UCSD-AML1 (cell line): ENCODE measurements around the gene ETV6.

Experiments
- DNase-seq: peaks from one replicate; lab custom pipeline; 2025; ENCODE audit not compliant: unreplicated experiment; lab: John Stamatoyannopoulos, UW

The ETV6 gene

DNA sequence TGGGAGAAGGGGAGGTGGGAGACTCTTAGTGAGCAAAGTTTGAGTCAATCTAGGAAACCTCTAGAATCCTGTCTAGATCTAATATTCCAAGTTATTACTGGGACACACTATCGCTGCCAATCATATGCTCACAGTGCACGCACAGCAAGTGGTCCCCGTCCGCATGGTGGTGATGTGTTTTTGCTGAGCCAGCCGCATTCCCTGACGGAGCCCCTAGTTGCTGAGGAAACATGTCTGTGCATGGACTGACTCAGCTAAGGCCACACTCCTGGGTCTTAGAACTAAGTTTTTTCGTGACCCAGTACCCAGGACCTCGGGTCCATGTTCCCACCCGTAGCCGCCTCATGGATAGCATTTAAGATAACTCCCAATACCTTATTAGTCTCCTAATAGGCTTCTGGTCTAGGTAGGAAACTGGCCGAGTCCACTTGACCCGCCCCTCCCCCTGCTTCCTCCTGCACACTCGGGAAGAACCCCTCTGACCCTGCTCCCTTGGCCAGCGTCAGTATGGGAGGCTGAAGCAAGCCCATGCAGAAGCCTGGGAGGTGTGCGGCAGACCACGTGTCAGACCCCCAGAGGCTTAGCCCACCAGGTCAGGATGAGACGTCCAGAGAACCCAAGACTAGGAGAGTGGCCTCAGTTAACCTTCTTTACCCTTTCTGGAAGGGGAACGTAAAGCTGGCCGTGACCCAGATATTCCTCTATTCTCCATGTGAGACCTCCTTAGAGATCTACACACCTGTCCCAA, 200.5 kb downstream of the ETV6 start:
- DNase-seq: no peak

DNA sequence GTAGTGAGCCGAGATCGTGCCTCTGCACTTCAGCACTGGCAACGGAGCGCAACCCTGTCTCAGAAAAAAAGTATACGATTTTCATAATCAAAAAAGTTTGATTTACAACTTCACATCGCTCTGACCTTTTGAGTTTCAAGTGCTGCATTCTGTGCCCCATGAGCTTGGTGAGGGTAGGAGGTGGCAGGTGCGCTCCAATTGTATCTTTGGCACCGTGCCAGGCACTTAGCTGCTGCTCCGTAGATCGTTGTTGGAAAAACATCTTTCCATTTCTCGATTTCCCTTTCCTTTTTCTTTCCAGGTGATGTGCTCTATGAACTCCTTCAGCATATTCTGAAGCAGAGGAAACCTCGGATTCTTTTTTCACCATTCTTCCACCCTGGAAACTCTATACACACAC, 203.7 kb downstream of the ETV6 start:
- DNase-seq: no peak

DNA sequence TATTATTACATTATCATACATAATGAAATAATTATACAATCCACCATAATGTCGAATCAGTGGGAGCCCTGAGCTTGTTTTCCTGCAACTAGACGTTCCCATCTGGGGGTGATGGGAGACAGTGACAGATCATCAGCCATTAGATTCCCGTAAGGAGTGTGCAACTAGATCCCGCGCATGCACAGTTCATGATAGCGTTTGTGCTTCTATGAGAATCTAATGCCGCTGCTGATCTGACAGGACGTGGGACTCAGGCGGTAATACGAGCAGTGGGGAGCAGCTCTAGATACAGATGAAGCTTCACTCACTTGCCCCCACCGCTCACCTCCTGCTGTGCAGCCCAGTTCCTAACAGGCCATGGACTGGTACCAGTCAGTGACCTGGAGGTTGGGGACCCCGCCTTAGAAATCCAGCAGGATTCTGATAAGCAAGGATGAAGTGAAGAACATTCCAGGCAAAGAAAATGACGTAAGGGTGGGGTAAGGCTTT, 204.6 kb downstream of the ETV6 start:
- no peak for DNase-seq

DNA sequence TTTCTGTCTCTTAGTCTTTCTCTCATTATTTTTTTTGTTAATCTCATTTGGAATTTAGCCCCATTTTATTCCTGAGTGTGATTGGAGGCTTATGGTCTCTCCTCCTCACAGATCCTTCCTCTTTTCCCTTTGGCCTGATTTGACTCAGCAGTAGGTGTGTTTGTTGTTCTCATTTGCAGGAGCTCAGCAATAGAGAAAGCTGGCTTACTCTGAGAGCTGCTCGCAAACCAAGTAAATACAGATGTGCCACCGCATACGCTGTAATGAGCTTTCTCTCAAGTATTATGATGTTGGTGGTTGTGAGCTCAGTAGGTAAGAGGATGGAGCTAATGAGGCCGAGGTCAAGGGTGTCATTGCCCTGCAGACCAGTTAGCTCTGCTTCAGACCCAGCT, 206.5 kb downstream of the ETV6 start:
- DNase-seq: no peak

DNA sequence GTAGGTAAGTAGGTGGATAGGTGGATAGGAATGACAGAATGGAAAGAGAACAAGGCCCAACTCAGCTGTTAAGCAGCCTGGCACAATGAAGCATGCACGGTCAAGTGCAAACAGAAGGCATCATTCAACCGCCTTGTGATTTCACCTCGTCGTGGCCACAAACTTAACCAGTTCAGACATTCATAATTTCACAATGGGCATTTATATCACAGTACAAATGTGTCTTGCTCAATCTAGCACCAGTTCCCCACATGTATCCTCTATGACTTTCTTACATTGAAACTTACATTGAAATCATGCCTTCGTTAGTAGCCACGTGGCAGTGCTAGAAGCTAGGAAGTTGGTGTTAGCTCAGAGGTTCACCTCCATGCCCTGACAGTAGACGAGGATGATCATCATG, 207.5 kb downstream of the ETV6 start:
- DNase-seq: no peak

DNA sequence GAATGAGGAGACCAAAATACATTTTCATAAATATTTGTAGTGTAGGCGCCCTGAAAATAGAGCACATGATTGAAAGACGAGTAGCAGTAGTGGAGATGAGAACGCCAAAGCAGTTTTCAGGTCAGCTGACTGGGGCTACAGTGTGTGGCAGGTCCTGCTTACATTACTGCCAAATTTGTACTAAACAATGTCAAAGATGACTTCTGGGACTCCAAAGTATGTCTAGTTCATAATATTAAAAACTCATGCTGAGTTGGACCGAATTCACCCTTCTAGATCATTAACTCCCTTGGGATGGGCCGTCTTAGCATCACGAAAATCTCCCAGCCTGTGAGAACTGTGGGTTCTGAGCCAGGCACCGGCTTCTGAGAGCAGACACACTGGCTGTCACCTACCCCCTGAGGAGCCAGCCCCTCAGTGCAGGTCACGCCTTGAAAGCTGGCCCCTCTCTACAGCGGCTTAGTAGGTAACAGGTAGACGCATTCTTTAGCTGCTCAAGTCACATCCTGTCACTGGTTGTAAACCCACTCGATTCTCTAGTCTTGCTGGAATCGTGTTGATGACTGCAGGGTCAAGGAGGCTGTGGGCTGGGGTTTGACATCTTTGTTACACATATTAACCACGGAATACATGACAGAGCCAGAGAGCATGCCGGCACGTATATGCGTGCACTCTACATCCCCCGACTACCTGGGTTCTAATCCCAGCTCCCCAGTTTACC, 210.4 kb downstream of the ETV6 start:
- no peak for DNase-seq

DNA sequence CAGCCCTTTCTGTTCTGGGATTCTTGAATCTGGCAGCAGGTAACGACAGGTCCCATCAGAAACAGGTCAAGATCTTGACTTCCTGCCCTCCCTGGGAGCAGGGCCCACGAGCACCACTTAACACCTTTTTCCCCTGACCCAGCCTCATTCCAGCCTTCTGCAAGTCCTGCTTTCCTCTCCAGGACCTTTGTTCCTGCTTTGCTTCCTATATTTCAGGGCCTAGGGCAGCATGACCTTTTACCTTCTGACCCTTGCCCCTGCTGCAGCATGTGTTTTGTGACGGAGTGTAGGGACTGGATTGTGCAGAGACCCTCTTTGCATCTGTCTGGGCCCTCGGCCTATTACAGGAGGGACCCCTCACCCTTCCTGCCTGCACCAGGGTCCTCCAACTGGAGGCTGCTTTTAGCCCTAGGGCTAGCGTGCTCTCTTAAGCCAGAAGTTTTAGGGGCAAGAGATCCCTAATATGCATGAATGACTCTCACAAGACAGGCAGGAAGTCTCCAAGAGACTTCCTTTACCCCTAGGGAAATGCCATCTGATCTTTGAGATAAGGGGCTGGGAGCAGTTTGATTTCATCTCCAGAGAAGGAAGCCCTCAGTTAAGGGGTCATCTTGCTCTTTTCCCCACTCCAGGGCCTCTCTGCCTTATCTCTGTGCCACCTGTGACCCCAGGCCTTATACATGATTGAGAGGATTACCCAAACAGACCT, 211.8 kb downstream of the ETV6 start:
- no peak for DNase-seq

DNA sequence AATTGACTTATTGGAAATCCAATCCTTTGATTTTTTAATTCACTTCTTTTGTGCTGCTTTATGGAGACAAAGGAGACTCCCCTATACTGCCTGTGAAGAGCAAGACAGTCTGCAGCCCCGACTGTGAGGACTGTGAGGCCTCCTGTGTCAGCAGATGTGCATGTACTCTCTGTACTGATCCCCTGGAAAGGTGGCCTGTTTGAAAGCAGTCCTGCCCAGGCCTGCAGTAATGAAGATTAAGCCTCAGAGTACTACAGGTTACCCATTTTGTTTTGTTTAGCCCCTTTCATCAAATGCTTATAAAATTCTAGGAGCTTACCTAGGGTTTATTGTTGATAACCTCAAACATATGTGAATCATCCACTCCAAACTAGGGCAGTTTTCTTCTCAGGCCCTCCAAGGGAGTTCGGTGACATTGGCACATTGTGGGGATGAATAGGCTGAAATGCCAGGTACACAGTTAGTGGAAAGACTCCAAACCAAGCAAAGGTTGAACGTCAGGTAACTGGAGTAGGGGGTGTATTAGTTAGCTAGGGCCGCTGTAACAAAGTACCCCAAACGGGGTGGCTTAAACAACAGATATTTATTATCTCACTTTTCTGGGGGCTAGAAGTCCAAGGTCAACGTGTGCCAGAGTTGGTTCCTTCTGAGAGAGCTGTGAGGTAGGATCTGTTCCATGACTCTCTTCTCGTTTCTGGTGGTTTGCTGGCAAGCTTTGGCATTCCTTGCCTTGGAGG, 212.6 kb downstream of the ETV6 start:
- DNase-seq: no peak

DNA sequence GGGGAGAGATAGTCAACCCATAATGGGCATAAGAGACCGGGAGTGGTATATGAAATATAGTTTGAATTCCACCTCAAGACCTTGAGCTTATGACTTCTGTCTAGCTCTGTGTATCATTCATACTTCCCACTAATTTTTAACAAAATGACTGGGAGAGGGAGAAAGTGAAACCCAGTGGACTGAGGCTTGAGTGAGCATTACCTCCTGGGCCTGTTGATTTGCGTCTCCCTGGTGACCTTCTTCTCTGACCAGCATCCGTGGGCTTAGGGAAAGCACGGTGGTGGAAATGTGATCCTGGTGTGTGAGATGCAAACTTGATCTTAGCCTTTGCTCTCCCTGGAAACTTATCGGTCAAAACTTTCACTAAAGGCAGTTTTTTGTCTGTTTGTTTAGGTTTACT, 213.3 kb downstream of the ETV6 start:
- DNase-seq: no peak

DNA sequence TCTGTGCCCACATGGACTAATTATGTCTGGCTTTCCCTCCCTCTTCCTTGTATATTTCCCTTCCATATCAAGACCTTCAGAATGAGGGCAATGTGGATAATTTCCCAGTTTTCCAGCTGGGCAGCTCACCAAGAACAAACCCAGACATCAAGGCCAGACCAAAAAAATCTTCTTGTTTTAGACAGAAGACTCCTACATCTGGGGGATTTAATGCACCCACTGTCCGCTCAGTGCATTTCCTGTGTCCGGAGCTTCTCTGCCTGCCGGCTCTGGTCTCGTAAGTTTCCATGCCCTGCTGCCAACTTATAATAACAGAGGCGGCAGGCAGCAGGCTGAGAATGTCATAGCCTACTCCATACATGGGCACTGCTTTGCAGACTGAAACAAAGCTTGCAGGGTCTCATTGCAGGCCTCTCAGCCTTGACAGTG, 214.0 kb downstream of the ETV6 start:
- DNase-seq: no peak

DNA sequence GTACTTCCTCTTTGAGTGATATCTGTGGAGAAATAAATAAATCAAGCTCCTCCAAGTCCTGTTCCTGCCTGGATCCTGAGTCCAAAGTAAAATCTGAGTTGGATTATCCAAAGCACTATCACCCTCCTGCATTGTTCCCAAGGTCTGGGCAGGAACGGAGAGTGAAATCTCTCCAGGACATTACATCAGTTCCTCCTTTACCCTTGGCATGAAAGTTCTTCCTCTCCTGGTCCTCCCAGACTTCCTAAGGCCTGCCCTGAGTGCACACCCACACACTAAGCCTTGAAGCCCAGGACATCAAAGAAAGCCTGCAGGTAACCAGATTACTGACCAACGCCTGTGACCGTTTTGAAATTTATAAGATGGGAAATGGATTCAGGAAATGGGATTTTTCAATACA, 214.5 kb downstream of the ETV6 start:
- DNase-seq: peak; percentile 43

DNA sequence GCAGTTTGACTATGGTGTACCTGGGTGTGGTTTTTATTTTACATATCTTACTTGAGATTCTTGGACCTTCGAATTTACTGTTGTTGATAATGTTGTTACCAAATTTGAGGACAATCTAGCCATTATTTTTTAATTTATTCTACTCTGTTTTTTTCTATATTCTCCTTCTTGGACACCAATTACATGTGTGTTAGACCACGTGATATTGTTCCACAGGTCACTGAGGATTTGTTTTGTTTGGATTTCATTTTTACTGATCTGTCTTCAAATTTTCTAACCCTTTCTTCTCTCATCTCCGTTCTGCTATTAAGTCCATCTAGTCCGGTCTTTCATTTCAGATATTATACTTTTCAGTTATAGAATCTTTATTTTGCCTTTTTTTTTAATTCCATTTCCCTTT, 216.3 kb downstream of the ETV6 start:
- no peak for DNase-seq

DNA sequence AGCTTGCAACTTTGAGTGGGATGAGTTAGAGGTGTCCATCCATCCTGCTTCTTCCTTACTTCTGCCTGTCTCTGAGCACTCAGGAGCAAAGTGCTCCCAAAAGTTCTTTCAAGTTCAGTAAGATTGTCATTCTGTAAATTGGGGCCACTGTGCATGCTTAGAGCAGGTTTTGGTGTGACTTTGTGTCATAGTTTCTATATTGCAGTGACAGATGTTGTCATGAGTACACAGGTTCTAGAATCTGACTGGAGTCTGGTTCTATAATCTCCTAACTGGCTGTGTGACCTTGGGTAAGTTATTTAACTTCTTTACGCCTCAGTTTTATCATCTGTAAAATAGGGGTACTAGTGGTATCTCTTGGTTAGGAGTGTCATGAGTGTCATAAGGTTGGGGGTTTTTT, 218.6 kb downstream of the ETV6 start:
- no peak for DNase-seq

DNA sequence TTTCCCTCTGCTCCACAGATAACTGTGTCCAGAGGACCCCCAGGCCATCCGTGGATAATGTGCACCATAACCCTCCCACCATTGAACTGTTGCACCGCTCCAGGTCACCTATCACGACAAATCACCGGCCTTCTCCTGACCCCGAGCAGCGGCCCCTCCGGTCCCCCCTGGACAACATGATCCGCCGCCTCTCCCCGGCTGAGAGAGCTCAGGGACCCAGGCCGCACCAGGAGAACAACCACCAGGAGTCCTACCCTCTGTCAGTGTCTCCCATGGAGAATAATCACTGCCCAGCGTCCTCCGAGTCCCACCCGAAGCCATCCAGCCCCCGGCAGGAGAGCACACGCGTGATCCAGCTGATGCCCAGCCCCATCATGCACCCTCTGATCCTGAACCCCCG, 219.9 kb downstream of the ETV6 start:
- no peak for DNase-seq

DNA sequence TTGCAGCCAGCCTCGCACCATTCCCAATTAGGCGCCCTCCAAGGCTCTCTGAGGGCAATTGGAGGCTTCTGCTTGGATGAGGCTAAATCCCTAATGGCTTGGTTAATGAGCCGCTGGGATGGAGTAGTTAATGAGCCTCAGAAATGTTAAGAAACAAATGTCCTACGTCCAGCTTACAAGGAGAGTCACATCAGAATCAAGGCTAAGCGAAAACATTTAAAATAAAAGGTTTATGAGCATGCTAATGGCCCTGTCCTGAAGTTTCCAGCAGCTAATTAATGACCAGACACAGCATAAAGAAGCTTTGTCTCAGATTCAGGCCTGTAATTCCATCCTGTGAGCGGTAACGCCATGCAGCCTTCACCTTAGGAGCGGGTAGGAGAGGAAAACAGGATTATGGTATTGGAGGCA, 220.6 kb downstream of the ETV6 start:
- no peak for DNase-seq

DNA sequence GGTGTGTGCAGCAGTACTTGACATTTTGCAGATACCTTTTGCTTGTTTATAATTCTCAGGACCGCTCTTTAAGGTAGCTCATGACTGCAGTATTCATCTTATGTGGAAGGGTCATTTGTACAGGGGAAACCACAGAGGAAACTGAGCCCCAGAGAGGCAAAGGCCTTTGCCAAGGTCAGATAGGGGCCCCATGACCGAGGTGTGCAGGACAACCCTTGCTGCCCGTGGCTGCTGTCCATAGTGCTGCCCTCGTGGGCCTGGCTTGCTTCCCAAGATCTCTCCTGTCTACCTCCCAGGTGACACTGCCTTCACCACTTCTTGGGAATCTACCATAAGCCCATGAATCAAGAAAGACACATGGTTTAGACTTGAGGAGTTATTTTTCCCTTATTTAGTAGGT, 222.6 kb downstream of the ETV6 start:
- no peak for DNase-seq

DNA sequence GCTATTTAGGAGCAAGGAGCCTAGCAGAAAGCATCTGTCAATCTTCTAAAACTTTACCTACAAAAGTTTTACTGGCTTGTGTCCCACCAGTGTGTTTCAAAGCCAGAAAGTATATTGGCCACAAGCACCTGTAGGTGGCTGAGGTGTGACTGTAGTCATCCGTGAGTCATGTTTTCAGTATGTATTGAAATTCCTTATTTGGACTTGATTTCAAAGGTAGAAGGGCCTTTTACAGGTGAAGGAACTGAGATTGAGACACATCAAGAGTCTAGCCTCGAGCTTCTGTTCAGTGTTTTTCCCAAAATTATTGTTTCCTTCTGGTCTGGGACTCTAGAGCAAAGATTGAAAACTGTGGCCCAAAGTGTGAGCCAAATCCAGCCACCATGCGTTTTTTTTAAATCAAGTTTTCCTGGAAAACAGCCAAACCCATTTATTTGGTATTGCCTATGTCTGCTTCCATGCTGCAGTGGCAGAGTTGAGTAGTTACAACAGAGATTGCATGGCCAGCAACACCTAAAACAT, 226.0 kb downstream of the ETV6 start:
- DNase-seq: no peak

DNA sequence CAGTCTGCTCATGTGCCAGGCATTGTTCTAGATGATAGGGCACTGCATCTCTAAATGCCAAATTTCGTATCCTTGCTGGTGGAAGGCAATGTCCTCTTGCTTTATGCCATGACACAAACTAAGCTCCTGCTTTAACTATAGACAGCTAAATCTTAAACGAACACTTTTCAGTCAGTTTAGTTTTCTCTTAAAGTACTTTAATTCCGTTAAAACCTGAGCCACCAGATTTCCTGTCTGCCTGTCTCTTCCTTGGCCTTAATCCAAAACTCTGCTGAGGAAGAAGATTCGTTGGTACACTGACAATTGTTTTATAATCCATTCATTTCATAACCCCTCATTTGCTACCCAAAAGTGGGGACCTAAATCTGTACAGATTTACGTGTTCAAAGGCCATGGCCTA, 226.8 kb downstream of the ETV6 start:
- no peak for DNase-seq

DNA sequence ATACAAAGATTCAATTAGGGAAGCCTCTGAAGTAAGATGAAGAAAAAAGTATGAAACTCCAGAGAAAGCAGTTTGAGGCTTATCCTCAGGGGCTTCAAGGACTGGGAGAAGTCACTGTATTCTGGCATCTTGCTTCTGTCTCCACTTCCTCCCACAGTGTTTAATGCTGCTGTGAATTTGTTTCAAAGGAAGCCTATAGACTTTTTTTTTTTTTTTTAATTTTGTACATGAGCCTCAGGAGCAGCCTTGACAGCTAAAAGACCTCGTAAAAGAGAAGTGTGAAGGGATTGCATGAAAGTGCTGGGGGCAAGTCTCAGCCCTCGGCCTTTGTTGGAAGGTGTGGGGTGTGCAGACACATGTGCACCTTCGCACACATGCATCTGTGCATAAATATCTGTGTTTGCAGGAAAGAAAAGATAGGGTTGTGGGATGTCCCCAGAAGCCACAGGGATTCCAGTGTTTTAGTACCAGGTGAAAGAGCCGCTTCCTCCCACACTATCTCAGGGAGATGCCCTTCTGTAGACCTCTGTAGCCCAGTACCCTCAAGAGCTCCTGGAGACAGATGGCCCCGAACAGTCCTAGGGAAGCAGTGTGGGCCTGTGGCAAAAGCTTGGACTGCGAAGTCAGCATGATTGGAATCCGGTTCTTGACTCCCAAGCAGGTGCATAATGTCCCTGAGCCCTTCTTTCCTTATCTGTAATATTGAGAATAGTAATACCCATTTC, 227.8 kb downstream of the ETV6 start:
- DNase-seq: no peak
